SH-SY5Y (cell line): ENCODE results near the gene SLC16A7.

ENCODE experiments used
- GATA2 ChIP-seq: IDR thresholded peaks from 2 replicates; pipeline ENCODE4 v1.6.1; 2011; ENCODE audit warnings: mild to moderate bottlenecking, low read depth, low read length
- GATA3 ChIP-seq: IDR thresholded peaks from 2 replicates; pipeline ENCODE4 v1.6.1; 2011; ENCODE audit warnings: low read depth, mild to moderate bottlenecking, low read length, moderate library complexity

- TF ChIP-seq GATA3 (no peak), GATA2 (no peak)
These were observed 53.4 kb downstream of the SLC16A7 start for GRCh38 chr12:59649203-59649602.
